ENCODE measurements around the gene ETV6. TPM values are rescaled to one million over a fixed set of nuclear protein-coding genes. Genes with fewer than 3 reads are reported as not detected.

Gene ETV6
- total RNA-seq, 1 experiment from 2014 or later = 14.1 TPM

GRCh38 chr12:11666131-11667050 is 16.9 kb downstream of the ETV6 start:
- ATAC-seq = no peak
- no peaks in the 10 kb centered on the region for H3K79me2 ChIP-seq (ENCODE audit: insufficient read depth, low read length)
- H4K20me1 ChIP-seq (ENCODE audit: insufficient read depth) = no peaks in the 10 kb centered on the region
- TF ChIP-seq REST (IDR thresholded peaks at IDR 0.05; ENCODE audit: low read depth) (no peak), EZH2 (IDR thresholded peaks at IDR 0.05) (no peak), ZNF274 (IDR thresholded peaks at IDR 0.05; ENCODE audit: low read depth, low read length) (no peak), FOSL1 (IDR thresholded peaks at IDR 0.05; ENCODE audit: low read depth) (no peak), ZBTB33 (IDR thresholded peaks at IDR 0.05; ENCODE audit: extremely low read depth, insufficient replicate concordance, low read length) (no peak), ELF1 (IDR thresholded peaks at IDR 0.05; ENCODE audit: borderline replicate concordance, low read depth) (no peak), SIN3A (IDR thresholded peaks at IDR 0.05; ENCODE audit: low read depth) (no peak)
- H3K27me3 ChIP-seq (ENCODE audit: insufficient read depth, low read length) = no peaks in the 10 kb centered on the region
- intact Hi-C loops (cut with micrococcal nuclease) = no loop called here
- no TSS peak for BruUV-seq (replicated peaks)
- no peak overlapping the region for H3K4me3 ChIP-seq (replicated peaks in 1 of 2; ENCODE audit: low read depth in 1 of 2, low read length in 2 of 2)
- H2AFZ ChIP-seq (ENCODE audit: low read depth, low read length, poor library complexity, severe bottlenecking) = no peak overlapping the region
- no peaks in the 10 kb centered on the region for H3K9me2 ChIP-seq (ENCODE audit: insufficient read depth)
- DNase-seq (ENCODE audit: low read depth, low spot score) = no peak
- no peaks in the 10 kb centered on the region for H3K9me3 ChIP-seq (ENCODE audit: control insufficient read depth in 1 of 2, insufficient read depth in 1 of 2, low read depth in 1 of 2, low read length in 2 of 2)
- ChIA-PET RAD21 (ENCODE audit: low non-redundant PET in 1 of 2, low total read pairs in 2 of 2, uncharacterized antibody in 2 of 2, unreplicated experiment in 2 of 2) (no interaction called here), POLR2A (no interaction called here), CTCF (no interaction called here)
- H3K27ac ChIP-seq (ENCODE audit: low read depth, low read length) = no peak overlapping the region
- peaks cover 0 to 6% of the 10 kb centered on the region in 2 experiments; a peak in 3 of 4 replicates for H3K4me1 ChIP-seq (ENCODE audit: control insufficient read depth in 1 of 2, insufficient read depth in 2 of 2, low read length in 2 of 2)
- no peak overlapping the region for H3K4me2 ChIP-seq (ENCODE audit: low read length)
- H3K9ac ChIP-seq (ENCODE audit: low read length) = no peak overlapping the region
- H3K36me3 ChIP-seq (ENCODE audit: control insufficient read depth in 1 of 2, insufficient read depth in 2 of 2, low read length in 2 of 2) = no peaks in the 10 kb centered on the region
